ENCODE results near the gene CCN5.
A peak's percentile ranks its signal among the peaks of the same experiment; 100 is the strongest.

CCN5 gene

DNA sequence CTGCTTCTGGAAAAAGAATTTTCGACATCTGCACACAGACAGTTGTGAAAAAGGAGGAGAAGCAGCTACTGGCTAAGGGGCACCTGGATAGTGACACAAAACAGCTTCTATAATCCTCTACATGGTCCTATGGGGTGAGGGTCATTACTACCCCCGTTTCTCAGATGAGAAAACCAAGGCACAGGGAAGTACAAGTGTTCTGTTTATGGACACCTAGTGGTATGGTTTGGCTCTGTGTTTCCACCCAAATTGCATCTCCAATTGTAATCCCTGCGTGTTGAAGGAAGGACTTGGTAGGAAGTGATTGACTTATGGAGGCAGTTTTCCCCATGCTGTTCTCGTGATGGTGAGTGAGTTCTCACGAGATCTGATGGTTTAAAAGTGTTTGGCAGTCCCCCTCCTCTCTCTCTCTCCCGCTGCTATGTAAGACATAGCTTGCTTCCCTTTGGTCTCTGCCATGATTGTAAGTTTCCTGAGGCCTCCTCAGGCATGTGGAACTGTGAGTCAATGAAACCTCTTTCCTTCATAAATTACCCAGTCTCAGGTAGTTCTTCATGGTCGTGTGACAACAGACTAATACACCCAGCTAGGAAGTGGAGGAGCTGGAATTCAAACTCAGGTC is 28.0 kb downstream of the CCN5 start:
- no peak overlapping the region for H3K27ac ChIP-seq
- TF ChIP-seq CTCF (conservative IDR thresholded peaks at IDR 0.05) = no peak

- H3K27ac ChIP-seq = no peak overlapping the region
- TF ChIP-seq CTCF (conservative IDR thresholded peaks at IDR 0.05) = no peak
Measured at GRCh38 chr20:44743916-44744655, 28.9 kb downstream of the CCN5 start.

GRCh38 chr20:44745122-44745597 is 30.0 kb downstream of the CCN5 start:
- peak overlapping the region; percentile 78; the same call in 1 of the 2 replicates for H3K27ac ChIP-seq
- no peak for TF ChIP-seq CTCF (conservative IDR thresholded peaks at IDR 0.05)

GRCh38 chr20:44745598-44746366 is 30.6 kb downstream of the CCN5 start, which contains the start of gene KCNK15:
TSS of gene KCNK15 (plus strand) at chr20:44745865. CDS start at chr20:44745911, 46 bp downstream.
- H3K27ac ChIP-seq = peak within 1 kb of the TSS; percentile 78
- no peak; the same call in 1 of the 2 replicates for TF ChIP-seq CTCF (conservative IDR thresholded peaks at IDR 0.05)

GRCh38 chr20:44746367-44747165 is 31.4 kb downstream of the CCN5 start:
- TF ChIP-seq CTCF (conservative IDR thresholded peaks at IDR 0.05) = no peak
- H3K27ac ChIP-seq = peak overlapping the region; percentile 78

DNA sequence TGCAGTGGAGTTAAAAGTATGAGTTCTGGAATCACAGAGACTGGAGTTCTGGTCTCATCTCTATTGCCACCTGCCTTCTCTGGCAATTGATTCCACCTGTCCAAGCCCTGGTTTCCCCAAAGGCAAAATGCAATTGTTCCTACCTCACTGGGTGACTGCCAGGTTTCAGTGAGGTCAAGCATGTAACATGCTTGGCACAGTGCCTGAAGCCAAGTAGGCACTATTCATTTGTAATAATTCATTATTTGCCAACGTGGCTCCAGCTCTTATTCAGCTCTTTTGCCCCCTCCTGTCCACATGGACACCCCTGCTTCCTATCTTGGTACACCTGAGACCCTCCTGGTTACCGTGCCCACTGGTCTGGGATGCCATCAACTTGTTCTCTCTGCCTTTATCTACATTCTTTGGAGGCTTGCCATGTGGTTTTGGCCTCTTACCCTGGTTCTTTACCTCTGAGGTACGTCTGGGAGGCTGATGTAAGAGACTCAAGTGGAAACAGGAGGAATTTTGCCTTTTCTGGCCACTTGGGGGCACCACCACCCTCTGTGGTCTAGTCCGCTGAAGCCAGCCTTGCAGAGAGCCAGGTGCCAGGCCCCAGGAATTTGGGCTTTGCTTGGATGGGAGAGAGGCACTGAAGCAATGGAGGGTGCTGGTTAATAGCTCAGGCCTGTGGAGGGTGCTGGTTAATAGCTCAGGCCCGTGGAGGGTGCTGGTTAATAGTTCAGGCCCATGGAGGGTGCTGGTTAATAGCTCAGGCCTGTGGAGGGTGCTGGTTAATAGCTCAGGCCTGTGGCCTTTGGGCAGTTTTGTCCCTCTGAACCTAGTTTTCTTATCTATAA is 32.2 kb downstream of the CCN5 start:
- peak; percentile 85 for TF ChIP-seq CTCF (conservative IDR thresholded peaks at IDR 0.05)
- H3K27ac ChIP-seq = peak overlapping the region; percentile 78

Data from VCaP (cell line).